ENCODE measurements around the gene SLC9A8.
A peak's percentile ranks its signal among the peaks of the same experiment; 100 is the strongest.

The SLC9A8 gene

DNA sequence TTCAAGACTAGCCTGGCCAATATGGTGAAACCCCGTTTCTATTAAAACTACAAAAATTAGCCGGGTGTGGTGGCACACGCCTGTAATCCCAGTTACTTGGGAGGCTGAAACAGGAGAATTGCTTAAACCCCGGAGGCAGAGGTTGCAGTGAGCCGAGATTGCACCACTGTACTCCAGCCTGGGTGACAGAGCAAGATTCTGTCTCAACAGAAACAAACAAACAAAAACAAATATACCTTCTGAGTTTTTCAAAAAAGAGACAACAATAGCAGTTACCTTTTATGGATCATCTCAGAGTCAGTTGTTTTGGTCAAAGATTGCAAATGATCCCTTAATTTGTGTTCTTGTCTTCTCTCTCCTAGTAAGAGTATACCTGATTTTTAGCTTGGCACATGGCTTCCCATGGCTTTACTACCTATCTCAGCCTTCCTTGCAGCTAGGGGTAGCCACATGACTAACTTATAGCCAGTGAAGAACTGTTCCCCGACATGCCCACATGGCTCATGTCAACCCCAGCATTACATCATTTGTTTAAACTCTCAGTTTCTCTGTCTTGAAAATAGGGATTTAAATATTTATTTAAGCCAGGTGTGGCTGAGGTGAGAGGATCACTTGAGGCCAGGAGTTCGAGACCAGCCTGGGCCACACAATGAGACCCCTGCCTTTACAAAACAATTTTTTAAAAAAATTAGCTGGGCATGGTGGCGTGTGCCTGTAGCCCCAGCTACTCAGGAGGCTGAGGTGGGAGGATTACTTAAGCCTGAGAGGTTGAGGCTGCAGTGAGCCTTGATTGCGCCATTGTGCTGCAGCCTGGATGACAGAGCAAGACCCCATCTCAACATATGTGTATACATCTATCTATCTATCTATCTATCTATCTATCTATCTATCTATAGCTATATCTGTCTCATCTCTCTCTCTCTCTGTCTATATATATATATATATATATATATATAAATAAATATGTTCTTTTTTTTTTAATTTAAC is 25.0 kb upstream of the SLC9A8 start:
- no peak for DNase-seq

DNA sequence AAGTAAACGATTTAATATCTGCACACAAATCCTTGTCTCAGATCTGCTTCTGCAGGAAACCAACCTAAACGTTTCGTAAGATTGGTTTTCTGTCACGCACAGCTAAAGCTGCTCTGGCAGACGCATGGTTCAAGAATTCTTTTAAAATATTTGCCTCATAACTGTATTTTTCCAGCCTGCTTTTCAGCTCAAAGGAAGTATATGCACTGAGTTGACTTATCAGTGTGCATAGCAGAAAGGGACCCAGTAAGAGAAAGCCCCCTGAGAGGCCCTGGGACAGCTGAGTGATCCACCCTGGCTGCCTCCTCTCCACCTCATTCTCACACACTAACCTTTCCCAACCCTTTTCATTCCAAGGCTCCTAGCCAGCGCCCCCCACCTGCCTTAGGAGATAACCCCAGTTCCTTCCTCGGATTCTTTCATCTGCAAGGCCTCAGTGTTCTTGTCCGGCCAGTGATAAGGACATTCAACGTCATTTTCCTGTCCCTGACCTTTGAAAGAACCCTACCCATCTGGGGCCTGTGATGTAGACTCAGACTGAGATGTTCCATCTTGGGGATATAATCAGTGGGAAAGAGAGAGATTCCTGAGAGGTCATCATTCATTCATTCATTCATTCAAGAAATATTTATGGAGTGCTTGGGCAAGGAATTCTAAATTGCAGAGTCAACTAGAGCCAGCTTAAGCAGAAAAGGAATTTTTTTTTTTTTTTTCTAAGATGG is 22.4 kb upstream of the SLC9A8 start:
- no peak for DNase-seq

DNA sequence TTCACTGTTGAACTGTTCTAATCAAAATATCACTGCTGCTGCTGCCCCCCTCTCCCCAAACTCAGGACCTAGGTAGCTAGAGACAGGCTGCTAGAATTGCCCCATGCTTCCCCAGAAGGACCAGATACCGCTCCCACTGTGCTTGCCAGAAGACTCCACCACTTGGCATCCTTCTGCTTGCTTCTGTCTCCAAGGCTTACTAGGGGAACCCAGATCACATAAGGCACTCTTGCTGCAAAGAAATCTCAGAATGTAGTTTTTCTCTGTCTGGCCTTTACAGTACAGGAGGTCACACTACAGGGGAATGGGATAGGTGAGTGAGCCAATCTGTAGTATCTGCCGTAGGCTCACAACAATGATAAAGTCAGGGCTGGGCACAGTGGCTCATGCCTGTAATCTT is 21.5 kb upstream of the SLC9A8 start:
- DNase-seq, result no peak

DNA sequence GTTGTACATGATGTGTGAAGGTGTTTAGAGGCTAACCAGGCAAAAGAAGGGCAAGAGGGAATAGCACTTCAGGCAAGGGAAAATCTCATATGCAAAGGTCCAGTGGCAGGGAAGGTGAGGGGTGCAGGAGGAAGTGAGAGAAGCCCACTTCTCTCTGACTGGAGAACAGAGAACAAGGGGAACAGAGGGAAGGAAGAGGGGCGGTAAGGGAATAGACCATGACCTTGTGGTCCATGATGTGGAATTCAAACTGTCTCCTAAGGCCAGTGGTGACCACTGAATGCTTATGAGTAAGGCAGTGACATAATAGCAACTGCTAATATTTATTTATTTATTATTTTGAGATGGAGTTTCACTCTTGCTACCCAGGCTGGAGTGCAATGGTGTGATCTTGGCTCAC is 20.6 kb upstream of the SLC9A8 start:
- no peak for DNase-seq

DNA sequence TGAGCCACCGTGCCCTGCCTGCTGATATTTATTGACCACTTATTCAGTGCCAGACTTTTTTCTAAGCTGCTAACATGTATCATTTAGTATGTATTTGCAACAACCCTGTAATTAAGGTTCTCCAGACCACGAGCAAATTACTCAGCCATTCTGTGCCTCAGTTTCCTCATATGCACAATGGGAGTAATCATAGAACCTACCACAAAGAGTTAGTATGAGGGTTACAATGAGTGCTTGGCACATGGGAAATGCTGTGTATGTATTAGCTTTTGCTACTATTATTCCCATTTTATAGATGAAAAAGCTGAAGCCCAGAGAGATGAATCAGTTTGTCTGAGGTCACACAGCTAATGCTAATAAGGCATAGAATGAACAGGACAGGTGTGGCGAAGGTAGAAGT is 20.0 kb upstream of the SLC9A8 start:
- DNase-seq, result no peak

DNA sequence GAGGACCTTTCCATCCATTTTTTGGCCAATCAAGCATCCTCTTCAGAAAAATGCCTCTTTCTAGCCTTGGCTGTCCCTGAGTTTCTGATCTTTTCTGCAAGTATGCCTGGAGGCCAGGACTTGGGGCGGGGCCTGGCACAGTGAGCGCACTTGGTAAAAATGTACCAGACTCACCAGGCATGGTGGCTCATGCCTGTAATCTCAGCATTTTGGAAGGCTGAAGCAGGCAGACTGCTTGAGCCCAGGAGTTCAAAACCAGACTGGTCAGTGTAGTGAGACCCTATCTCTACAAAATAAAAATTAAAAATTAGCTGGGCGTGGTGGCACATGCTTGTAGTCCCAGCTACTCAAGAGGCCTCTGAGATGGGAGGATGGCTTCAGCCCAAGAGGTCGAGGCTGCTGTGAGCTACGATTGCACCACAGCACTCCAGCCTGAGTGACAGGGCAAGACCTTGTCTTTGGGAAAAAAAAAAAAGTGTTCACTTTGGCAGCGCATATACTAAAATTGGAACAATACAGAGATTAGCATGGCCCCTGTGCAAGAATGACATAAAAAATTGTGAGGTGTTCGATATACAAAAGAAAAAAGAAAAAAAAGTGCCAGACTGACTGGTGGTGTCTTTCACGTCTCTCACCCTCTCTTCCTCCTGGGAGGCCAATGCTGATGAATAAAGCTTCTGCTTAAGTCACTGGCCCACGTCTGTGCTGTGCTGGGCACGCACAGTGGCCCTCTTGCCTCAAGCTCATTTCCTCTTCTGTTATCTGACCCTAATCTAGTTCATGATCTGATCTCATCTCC is 18.1 kb upstream of the SLC9A8 start:
- DNase-seq, result no peak

DNA sequence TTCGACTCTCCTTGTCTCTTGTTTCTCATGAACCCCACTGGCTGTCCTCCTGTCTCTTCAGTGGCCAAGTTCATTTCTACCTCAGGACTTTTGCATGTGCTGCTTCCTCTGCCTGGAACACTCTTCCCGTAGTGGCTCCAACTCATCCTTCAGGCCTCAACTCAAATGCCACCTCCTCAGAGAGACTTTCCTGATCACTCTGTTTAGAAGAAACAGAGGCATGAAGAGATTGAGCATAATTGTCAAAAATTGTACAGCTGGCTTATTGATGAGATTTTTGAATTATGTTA is 17.5 kb upstream of the SLC9A8 start:
- no peak for DNase-seq

DNA sequence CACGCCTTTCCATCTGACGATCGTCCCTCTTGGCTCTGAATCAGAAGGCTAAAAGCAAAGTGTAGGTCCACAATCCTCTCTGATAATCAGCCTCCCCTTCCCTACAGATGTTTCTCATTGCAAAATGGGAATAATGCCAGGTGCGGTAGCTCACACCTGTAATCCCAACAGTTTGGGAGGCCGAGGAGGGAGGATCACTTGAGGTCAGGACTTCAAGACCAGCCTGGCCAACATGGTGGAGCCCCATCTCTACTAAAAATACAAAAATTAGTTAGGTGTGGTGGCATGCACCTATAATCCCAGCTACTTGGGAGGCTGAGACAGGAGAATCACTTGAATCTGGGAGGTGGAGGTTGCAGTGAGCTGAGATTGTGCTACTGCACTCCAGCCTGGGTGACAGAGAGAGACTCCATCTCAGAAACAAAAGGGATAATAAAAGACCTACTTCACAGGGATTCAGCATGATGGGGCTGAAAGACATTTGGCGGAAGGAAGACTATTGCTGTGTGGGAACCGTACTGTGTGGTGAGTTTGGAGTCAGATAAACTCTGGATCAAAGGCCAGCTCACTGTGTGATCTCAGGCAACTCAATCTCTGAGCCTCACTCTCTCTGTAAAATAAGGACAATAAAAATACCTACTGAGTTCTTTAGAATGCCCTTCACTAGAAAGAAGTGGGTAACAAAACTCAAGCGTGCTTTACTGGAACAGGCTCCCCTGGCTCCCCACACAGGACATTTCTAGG is 15.9 kb upstream of the SLC9A8 start:
- no peak for DNase-seq

DNA sequence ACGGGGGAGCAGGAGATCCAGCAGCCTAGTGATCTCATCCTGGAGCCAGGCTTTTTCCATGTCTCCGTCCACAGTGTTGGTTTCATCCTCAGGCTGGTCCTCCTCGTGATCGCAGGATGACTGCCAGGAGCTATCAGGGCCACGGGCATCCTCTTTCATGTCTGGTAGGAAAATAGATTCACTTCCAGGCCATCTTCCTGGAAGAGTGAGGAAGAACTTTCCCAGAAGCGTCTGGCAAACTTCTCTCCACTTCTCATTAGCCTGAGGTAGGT is 15.3 kb upstream of the SLC9A8 start:
- no peak for DNase-seq

DNA sequence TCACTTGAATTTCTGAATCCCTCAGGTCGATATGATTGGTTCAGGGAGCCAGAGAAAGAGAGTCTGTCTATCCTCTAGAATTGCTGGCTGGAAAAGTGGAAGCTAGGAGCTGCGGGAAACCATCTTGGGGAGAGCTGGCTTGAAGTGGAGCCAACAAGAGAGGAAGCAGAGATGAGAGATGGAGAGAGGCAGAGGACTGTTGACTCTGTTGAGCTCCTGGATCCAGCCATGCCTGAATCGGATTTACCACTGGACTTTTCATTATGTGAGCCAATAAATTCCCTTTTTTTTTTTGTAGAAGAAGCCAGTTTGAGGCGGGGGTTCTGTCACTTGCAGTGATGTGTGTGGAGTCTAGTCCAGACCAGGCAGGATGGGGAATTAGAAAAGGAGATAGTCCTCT is 13.9 kb upstream of the SLC9A8 start:
- no peak for DNase-seq

DNA sequence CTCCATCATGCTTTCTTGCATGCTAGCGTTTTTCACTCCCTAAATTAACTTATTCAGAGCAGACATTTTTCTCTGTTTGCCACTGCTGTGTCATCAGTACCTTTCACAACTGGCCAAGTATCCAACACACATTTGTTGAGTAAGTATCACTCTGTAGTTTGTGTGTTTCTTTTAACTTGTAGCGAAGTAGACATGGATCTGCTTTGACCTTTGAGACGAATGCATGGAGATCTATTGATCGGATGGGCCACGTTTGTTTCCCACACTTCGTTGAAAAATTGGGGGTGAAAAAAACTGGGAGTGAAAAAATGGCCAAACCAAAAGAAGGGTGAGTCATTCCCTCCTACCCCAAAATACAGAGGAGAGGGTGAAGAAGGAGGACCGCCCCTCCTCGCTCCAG is 12.9 kb upstream of the SLC9A8 start:
- DNase-seq, result no peak

DNA sequence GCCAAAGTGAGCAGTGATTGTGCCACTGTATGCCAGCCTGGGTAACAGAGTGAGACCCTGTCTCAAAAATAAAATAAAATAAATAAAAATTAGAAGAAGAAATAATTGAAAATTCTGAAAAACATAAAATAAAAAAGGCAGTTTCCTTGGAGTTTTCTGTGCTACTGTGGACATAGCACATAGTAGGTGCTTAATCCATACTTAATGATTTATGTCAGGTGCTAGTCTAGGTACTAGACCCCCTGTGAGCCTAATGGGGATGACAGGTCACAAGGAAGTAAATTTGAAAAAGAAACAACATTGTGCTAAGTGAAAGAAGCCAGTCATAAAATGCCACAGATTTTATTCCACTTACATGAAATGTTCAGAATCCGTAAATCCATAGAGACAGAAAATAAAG is 9.2 kb upstream of the SLC9A8 start:
- no peak for DNase-seq

DNA sequence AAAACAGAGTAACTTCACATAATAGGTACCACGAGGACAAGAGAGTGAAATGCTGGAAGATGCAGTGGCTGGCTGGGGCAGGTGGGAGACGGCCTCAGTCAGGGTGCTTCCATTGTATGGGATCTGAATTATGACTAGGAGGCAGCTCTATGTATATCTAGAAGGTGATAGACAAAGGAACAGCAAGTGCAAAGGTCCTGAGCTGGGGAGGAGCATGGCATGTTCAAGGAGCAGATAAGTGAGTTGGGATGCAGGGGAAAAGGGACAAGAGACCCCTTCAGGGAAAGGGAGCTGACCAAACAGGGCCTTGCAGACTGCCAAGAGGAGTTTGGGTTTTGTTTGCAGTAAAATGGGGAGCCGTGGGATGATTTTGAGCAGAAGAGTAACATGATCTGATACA is 8.3 kb upstream of the SLC9A8 start:
- DNase-seq, result no peak

DNA sequence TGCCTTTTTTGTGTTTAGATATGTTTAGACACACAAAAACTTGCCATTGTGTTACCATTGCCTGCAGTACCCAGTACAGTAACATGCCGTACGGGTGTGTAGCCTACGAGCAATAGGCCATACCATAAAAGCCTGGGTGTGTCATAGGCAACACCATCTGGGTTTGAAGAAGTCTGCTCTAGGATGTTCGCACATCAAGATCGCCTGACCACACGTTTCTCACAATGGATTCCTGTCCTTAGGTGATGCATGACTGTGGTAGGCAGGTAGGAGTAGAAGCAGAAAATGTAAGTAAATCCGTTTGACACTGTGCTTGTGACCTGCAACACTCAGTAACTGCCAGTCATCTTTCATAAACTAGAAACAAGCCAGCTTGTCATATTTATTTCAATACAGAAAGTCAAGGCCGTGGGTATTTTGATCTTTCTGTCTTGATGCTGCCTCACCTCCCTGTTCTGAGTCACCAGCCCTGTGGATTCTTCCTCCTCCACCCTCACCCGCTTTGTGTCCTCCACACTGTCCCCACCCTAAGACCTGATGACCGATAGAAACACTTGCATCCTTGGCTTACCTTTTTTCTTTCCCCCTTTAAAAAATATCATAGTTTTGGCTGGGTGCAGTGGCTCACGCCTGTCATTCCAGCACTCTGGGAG is 7.3 kb upstream of the SLC9A8 start:
- peak; percentile 51 to 68 for DNase-seq

DNA sequence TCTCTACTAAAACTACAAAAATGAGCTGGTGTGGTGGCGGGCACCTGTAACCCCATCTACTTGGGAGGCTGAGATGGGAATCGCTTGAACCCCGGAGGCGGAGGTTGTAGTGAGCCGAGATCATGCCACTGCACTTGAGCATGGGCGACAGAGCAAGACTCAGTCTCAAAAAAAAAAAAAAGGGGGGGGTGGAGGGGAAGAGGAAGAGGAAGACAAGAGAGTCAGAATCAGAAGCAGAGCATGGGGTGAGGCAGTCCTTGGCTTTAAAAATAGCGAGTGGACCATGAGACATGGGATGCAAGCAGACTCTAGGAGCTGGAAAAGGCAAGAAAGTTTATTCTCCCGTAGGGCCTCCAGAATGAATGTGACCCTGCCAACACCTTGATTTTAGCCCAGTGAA is 3.9 kb upstream of the SLC9A8 start:
- DNase-seq, result no peak

DNA sequence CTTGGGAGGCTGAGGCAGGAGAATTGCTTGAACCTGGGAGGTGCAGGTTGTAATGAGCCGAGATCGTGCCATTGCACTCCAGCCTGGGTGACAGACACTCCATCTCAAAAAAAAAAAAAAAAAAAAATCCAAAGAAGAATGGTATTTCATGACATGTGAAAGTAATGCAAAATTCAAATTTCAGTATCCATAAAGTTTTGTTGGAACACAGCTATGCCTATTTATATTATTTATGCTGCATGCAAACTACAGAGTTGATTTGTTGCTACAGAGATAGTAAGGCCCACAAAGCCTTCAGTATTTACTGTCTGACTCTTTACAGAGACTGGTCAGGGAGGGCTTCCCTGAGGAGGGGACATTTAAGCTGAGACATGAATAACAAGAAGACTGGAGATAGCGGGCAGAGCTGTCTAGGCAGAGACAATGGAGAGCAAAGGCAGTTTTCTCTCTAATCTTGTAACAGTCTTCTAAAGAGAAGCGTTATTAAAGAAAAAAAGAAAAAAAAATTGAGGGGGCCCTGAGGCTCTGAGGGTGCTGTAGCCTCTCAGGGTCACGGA is 2.7 kb upstream of the SLC9A8 start:
- no peak for DNase-seq

DNA sequence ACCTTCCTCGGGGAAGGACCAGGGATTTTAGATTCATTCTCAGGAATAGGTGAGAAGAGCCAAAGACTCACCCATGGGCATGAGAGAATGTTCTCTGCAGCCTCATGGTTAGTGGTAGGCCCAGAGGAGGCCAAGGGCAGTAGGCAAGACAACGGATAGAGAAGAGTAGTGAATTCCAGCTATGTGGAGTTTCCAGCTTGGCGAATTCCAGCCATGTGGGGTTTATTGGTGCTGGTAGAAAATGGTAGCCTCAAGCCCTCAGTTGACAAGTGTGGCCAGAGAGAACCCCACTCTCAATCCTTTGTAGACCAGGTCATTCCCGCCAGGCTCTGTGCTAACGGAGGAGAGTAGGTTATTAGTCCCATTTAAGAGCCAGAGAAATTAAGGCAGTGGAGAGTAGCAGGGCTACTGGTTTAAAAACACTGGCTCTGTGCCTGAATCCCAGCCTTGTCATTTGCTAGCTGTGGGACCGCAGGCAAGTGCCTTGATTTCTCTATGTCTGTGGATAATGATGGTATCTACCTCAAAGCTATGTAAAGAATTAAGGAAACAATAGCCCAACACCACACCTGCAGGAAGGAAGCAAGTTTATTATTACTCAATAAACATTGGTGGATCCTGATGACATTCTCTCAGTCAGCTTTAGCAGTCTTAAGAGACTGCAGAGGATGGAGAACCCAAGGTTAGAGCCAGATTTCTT is 2.0 kb upstream of the SLC9A8 start:
- DNase-seq, result no peak

DNA sequence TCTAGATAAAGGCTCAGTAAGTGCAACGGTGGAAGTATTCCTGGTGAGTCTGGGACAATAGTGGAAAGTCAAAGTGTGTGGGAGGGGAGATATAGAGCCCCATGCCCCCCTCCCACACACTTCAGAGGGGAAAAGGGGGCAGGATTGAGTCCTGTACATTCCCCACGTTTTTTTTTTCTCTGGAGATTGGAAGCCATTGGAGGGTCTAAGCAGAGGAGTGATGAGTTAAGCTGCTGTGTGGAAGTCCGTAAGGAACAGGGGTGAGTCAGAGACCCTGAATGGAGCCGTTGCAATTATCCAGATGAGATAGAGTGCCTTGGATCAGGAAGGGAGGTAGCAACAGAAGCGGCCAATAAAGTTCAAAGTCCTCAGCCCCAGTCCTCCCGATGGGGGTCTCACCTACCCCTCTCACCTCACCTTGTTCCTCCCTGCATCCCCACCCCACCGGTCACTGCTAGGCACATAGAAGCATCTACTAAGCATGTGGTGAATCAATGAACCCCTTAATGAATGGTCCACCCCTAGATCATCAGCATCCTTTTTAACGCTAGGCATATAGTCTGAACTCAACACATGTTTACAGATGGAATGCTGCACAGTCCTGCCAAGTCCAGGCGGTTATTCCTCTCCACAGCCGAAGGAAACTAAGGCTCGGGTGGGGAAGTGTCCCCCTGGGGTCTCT is 662 bp upstream of the SLC9A8 start:
- DNase-seq, result no peak

DNA sequence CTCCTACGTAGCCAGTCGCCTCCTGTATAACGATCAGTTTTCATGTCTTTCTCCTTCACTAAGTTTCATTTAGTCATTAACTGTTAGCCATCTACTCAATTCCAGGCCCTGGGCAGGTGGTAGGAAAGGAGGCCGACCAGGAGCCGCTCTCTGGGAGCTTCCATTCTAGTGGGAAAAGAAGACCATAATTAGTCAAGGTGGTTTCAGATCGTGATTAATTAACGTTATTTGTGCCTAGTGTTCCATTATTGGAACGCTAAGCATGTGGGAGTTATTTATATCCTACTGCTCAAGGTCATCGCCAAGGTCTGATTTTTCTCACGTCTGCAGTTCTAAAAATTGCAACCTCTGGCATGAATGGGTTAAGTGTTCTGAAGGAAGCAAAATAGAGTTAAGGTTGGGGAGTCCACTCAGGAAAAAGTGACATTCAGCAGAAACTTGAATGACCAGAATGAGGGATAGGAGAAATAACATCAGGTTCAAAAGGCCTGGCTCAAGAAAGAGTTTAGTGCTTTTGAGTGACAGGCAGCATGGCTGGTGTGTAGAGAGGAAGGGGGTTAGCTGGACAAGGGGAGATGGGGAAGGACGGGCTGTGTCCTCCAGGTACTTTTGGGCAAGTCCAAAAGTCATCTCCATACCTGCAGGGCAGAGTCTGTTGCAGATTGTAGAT is 812 bp downstream of the SLC9A8 start:
- no peak for DNase-seq

DNA sequence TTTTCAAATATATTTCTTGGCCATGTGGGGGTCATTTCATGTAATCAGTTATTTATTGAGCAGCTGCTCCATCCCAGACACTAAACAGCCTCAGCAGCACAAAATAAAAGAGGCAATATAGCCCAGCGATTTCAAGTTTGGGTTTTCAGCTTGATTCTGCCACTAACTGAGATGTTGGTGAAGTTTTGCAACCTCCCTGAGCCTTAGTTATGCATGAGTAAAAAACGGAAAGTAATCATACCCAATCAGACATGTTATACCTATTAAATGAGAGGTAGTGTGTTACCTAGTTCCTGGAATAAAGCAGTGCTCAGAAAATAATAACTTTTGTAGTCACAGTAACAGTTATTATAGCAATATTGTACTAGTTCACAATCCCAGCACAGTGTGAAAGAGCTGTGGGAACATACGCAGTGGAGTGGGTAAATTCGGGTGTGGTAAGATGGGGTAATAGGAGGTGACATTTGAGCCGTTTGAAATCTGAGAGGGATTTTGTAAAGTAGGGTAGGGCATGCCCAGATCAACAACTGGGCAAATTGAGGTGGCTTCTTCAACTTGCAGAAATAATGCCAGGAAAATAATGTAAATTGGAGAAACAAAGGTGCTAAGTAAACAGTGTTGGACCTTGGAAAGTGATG is 1.5 kb downstream of the SLC9A8 start:
- no peak for DNase-seq

Measured in activated CD4-positive, alpha-beta T cell treated with anti-CD3 and anti-CD28 coated beads, Interleukin-2, amount 50 U/mL, for 48 hours (primary cell).